Prostate gland (tissue), 2 donors: ENCODE results near the gene ARHGEF4. TPM values are rescaled to one million over a fixed set of nuclear protein-coding genes. Genes with fewer than 3 reads are reported as not detected.

Experiments
- DNase-seq: peaks from one replicate; pipeline ENCODE4 v3.0.0-alpha.2; 2019; ENCODE audit warnings: low spot score
- H3K27ac ChIP-seq, 2 donors: fragments of 200-600 bp; sonication (generic); 2 replicates each; pipeline ENCODE4 v1.5.1; 2017 to 2019
- H3K27me3 ChIP-seq: fragments of 200-600 bp; sonication (generic); replicated peaks from 2 replicates; pipeline ENCODE4 v1.5.1; 2019; ENCODE audit not compliant: insufficient read depth
- H3K36me3 ChIP-seq, 2 donors: fragments of 200-600 bp; sonication (generic); 1 replicate in 1 of 2; 2 replicates in 1 of 2; pipeline versions ENCODE4 v1.5.1 to v1.8.1; 2017 to 2019
- H3K4me1 ChIP-seq: fragments of 200-600 bp; sonication (generic); replicated peaks from 2 replicates; pipeline ENCODE4 v1.5.1; 2019
- H3K4me3 ChIP-seq, 2 donors: fragments of 200-600 bp; sonication (generic); 2 replicates each; pipeline ENCODE4 v1.5.1; 2017 to 2019
- H3K9me3 ChIP-seq: fragments of 200-600 bp; sonication (generic); 2 replicates; pipeline ENCODE4 v1.5.1; 2017
- CTCF ChIP-seq, 4 experiments: fragments of 200-600 bp in 2 of 4; fragments of 450-650 bp in 2 of 4; sonication (generic) in 2 of 4; IDR thresholded peaks; 1 replicate in 3 of 4; 2 replicates in 1 of 4; pipeline ENCODE4 v1.5.1; 2016 to 2019; ENCODE audit warnings: antibody characterized with exemption in 4 of 4, mild to moderate bottlenecking in 2 of 4, moderate library complexity in 2 of 4
- POLR2A ChIP-seq: fragments of 450-650 bp; IDR thresholded peaks from one replicate; pipeline ENCODE4 v1.6.1; 2016; ENCODE audit warnings: antibody characterized with exemption, mild to moderate bottlenecking
- POLR2AphosphoS5 ChIP-seq: sonication (generic); formaldehyde crosslinking; IDR thresholded peaks from one replicate; pipeline ENCODE4 v1.6.1; 2017; ENCODE audit warnings: antibody characterized with exemption
- WGBS: methylation state at CpG from one replicate; pipeline ENCODE4 v1.1.5; 2018; 5-methylcytosine and 5-hydroxymethylcytosine counted together
- intact Hi-C: fragments of 100-400 bp; cut with DNase I; formaldehyde crosslinking; loops from one replicate; pipeline ENCODE4 v1.14.2; 2022
- total RNA-seq, 2 donors: library from RNA; depleted of rRNA; stranded (reverse); fragments of >200 nt; gene quantifications; one replicate each; pipeline ENCODE4 v1.1.0, GENCODE V29; 2016

ARHGEF4 gene
- total RNA-seq, 2 donors from 2014 or later, result 9.6 to 56.0 TPM

- intact Hi-C loops, result no loop called here
- no peaks in the 10 kb centered on the region for H3K27me3 ChIP-seq
These were observed 47.8 kb downstream of the ARHGEF4 start for GRCh38 chr2:130884503-130884902.

GRCh38 chr2:130887643-130888042, 50.9 kb downstream of the ARHGEF4 start:
- no peak overlapping the region for H3K4me3 ChIP-seq
- intact Hi-C loops, result no loop called here
- no peak for DNase-seq
- H3K27me3 ChIP-seq, result no peaks in the 10 kb centered on the region
- H3K9me3 ChIP-seq, result no peaks in the 10 kb centered on the region
- H3K36me3 ChIP-seq, result no peaks in the 10 kb centered on the region
- no peaks in the 10 kb centered on the region for H3K4me1 ChIP-seq
- TF ChIP-seq CTCF (IDR thresholded peaks at IDR 0.05) (no peak), POLR2AphosphoS5 (no peak), POLR2A (no peak)
- no peak overlapping the region for H3K27ac ChIP-seq
- WGBS, result 90% methylated on average over 6 of the region's 6 CpGs

More at GRCh38 chr2:130884503-130884902, 47.8 kb downstream of the ARHGEF4 start:
- WGBS, result 70% methylated on average over 7 of the region's 7 CpGs
- DNase-seq, result no peak
- H3K4me3 ChIP-seq, result no peak overlapping the region
- no peaks in the 10 kb centered on the region for H3K9me3 ChIP-seq
- no peaks in the 10 kb centered on the region for H3K36me3 ChIP-seq
- no peaks in the 10 kb centered on the region for H3K4me1 ChIP-seq
- no peak overlapping the region for H3K27ac ChIP-seq
- TF ChIP-seq POLR2AphosphoS5 (no peak), POLR2A (no peak), CTCF (IDR thresholded peaks at IDR 0.05) (no peak)

- no peak for DNase-seq
- Histone ChIP-seq H3K36me3 (no peaks in the 10 kb centered on the region), H3K4me1 (no peaks in the 10 kb centered on the region), H3K9me3 (no peaks in the 10 kb centered on the region), H3K27ac (no peak overlapping the region), H3K27me3 (no peaks in the 10 kb centered on the region), H3K4me3 (no peak overlapping the region)
- TF ChIP-seq CTCF (IDR thresholded peaks at IDR 0.05) (no peak), POLR2A (no peak), POLR2AphosphoS5 (no peak)
- 88% methylated on average over 5 of the region's 5 CpGs for WGBS
- intact Hi-C loops, result no loop called here
These were observed 54.4 kb downstream of the ARHGEF4 start for GRCh38 chr2:130890941-130891669.

- H3K4me1 ChIP-seq, result no peaks in the 10 kb centered on the region
- intact Hi-C loops, result no loop called here
- no peaks in the 10 kb centered on the region for H3K27me3 ChIP-seq
- no peak for DNase-seq
- H3K36me3 ChIP-seq, result no peaks in the 10 kb centered on the region
- TF ChIP-seq POLR2A (no peak), POLR2AphosphoS5 (no peak), CTCF (IDR thresholded peaks at IDR 0.05) (no peak)
- WGBS, result 71% methylated on average over 4 of the region's 4 CpGs
- H3K27ac ChIP-seq, result no peak overlapping the region
- no peaks in the 10 kb centered on the region for H3K9me3 ChIP-seq
- H3K4me3 ChIP-seq, result no peak overlapping the region
These were observed 55.3 kb downstream of the ARHGEF4 start for GRCh38 chr2:130891966-130892365.
